Epithelial cell of proximal tubule (primary cell): Measurements from ENCODE around the gene ZNF692. TPM values are rescaled to one million over a fixed set of nuclear protein-coding genes. Genes with fewer than 3 reads are reported as not detected.
A peak's percentile ranks its signal among the peaks of the same experiment; 100 is the strongest.

Experiments
- DNase-seq: peaks from one replicate; pipeline ENCODE4 v3.0.0-alpha.2; 2011; ENCODE audit warnings: low read depth
- H3K4me3 ChIP-seq: 2 replicates; pipeline ENCODE4 v1.5.1; 2011; ENCODE audit warnings: low read depth, mild to moderate bottlenecking, low read length
- total RNA-seq: library from RNA; depleted of rRNA; stranded (reverse); fragments of >200 nt; gene quantifications from 2 replicates; pipeline ENCODE4 v1.2.3, GENCODE V29; 2015
- TF ChIP-seq, protein P1 (sequence below): conservative IDR thresholded peaks from 2 replicates; pipeline ENCODE4 v1.5.1; 2012; ENCODE audit warnings: low read depth, mild to moderate bottlenecking, low read length

Gene ZNF692
- total RNA-seq, 1 donor from 2014 or later: 35.7 TPM

DNA sequence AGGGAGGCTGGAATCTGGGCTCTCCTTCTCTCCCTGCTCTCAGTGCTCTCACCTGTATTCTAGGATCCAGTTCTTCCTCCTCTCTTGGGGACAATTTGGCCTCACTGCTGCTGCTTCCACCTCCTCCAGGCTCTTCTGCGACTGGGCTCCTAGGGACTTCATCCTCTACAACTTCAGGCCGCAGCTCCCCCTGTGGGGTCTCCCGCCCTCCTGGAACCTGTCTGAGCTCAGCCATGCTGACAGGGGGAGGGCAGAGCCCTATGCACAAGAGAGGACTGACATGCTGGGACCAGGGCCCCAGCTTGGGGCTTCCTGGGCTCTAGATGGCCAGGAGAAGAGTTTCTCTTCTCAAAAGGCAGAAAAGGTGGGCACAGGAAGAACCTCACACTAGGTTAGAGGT is 34.2 kb downstream of the ZNF692 start:
- DNase-seq: no peak
- TF ChIP-seq, protein P1, sequence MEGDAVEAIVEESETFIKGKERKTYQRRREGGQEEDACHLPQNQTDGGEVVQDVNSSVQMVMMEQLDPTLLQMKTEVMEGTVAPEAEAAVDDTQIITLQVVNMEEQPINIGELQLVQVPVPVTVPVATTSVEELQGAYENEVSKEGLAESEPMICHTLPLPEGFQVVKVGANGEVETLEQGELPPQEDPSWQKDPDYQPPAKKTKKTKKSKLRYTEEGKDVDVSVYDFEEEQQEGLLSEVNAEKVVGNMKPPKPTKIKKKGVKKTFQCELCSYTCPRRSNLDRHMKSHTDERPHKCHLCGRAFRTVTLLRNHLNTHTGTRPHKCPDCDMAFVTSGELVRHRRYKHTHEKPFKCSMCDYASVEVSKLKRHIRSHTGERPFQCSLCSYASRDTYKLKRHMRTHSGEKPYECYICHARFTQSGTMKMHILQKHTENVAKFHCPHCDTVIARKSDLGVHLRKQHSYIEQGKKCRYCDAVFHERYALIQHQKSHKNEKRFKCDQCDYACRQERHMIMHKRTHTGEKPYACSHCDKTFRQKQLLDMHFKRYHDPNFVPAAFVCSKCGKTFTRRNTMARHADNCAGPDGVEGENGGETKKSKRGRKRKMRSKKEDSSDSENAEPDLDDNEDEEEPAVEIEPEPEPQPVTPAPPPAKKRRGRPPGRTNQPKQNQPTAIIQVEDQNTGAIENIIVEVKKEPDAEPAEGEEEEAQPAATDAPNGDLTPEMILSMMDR: no peak
- peak overlapping the region; percentile 88 for H3K4me3 ChIP-seq

DNA sequence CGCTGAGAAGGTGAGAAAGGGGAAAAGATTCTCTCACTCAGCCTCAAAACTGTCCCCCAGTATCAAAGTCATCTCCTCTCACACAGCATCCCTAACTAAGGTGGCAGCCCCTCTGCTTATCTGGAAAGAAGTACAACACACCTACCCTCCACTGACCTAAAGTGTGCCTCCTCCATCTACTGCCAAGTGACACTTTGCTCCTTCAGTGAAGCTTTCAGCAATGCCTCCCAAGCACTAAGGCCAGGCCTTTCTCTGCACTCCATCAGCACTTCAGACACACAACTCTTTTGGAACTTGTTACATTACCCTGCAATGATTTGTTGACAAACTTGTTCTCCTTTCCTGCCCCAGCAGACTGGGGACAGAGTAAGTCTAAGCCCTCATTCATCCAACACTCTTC is 34.6 kb downstream of the ZNF692 start:
- TF ChIP-seq, protein P1: no peak
- no peak for DNase-seq
- peak overlapping the region; percentile 88 for H3K4me3 ChIP-seq

DNA sequence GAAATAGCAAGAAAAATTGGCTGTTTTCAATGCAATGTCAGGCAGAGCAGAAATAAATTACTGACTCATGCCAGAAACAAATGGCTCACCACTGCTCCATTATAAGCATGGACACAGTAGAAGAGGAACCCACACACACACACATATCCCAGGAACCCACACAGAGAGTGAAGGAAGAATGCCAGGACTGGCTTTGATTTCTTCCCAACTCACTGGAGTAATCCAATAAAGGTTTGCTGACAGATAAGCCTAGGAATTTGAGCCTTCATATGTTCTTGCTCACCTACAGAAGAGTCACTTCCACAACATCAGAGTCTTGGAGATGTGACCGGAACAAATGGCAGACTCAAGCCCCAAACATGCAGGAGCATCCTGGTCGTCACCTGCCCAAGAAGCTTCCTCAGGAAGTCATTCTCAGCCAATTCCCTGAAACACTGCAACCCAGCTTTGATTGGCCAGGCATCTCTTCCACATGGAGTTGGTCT is 35.3 kb downstream of the ZNF692 start:
- TF ChIP-seq, protein P1: no peak
- DNase-seq: no peak
- peak overlapping the region; percentile 18 for H3K4me3 ChIP-seq

DNA sequence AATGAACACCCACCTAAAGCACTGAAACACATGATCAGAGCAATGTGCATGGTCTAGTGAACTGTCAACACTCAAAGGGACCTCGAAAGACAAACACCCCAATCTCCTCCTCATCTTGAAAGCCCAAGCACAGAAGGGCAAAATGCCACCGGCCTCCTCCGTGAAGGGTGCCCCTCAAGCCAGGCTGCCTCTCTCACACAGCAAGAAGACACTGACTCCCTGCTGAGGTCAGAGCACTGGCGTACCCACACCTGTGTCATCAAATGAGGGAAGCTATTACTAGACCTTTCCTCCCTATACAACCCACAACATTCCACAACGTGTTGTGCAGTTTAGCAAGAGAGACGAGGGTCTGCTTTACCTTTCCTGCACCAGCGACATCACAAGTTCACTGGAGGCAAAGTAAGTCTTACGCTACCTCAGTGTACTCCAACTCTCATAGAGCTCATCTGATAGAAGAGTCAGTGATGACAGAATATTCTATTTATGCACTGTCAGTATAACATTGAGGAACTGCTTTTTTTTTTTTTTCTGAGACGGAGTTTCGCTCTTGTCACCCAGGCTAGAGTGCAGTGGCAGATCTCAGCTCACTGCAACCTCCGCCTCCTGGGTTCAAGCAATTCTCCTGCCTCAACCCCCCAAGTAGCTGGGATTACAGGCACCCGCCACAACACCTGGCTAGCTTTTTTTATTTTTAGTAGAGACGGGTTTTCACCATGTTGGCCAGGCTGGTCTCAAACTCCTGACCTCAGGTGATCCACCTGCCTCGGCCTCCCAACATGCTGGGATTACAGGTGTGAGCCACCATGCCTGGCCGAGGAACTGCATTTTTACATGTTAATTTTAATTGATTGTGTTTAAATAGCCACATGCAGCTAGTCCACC is 36.5 kb downstream of the ZNF692 start:
- TF ChIP-seq, protein P1: no peak
- no peak for DNase-seq
- no peak overlapping the region for H3K4me3 ChIP-seq

DNA sequence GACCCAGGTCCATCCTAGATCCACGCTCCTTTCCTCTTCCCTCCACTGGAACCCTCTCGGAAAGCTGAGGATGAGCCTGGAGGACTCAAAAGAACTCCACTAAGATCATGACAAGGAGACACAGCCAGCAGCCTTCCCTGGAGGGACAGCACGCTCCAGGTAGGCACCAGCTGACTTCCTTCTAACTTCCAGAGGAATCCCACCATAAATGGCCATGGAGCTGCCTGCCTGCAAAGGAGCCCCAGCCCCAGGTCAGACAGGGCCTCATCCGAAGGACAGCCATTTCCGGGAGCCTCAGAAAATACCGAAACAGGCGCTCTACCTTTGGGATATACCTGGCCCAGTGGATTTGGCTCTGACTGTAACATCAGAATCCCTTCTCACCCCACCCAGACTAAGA is 37.2 kb downstream of the ZNF692 start:
- no peak overlapping the region for H3K4me3 ChIP-seq
- no peak for DNase-seq
- TF ChIP-seq, protein P1: no peak

DNA sequence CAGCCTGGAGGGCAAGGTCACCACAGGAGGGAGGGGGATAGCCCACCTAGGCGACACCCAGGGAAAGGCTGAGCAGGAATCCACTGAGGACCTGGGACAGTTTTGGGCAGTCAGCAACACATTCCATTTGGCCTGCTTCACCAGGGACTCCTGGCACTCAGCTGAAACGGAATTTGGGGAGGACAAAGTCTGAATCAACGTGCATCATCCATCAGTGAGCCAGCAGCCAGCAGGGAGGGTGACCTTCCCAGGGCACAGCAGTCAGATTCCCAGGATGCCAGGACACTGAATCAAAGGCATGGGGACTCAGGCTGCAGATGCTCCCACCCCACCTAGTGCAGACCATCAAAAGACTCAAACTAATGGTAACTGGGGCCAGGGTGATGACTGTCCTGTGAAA is 37.8 kb downstream of the ZNF692 start:
- H3K4me3 ChIP-seq: no peak overlapping the region
- TF ChIP-seq, protein P1: no peak
- DNase-seq: no peak
